Amygdala (tissue), 56 donors: ENCODE data around the gene ELF3.
"Not testable (repeated sequence)": the region's sequence is repeated elsewhere in the genome, so short reads cannot be mapped to it uniquely, and the experiment has no call there.

Experiments
- DNase-seq, 56 donors: peaks; one replicate each; lab custom pipeline; 2025; lab: John Stamatoyannopoulos, UW

The ELF3 gene

DNA sequence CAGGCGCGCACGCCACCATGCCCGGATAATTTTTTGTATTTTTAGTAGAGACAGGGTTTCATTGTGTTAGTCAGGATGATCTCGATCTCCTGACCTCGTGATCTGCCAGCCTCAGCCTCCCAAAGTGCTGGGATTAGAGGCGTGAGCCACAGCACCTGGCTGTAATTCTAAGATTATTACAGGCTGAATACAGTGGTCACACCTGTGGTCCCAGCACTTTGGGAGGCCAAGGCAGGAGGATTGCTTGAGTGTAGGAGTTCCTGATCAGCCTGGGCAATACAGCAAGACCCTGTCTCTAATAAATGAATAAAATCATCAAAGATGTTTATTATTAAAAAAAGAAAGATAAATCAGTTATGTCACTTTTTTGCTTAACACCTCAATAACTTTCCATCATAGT lies 52.2 kb downstream of the ELF3 start:
- DNase-seq, result not testable (repeated sequence)

DNA sequence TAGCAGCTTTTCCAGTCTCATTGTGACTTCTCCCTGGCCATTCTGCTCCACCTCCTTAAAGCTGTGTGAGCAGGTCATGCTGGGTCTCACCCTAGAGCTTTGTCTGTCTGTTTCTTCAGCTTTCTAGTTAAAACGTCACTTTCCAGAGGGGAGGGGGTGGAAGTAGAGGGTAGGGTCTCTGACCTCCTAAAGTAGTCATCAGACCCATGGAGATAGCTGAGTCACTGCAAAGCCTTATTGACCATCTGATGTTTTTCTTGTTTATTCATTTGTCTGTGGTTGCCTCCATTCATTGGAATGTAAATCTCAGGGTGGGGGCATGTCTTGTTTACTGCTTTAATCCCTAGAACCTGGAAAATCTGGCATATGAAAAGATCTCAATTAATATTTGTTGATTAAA lies 52.7 kb downstream of the ELF3 start:
- no peak for DNase-seq

DNA sequence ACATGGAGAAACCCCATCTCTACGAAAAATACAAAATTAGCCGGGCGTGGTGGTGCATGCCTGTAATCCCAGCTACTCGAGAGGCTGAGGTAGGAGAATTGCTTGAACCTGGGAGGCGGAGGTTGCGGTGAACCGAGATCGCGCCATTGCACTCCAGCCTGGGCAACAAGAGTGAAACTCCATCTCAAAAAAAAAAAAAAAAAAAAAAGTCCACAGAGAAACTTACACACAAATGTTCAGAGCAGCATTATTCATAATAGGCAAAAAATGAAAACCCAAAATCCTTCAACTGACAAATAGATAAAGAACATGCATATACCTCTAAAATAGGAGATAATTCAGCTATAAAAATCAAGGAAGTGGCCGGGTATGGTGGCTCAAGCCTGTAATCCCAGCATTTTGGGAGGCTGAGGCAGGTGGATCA lies 54.5 kb downstream of the ELF3 start:
- not testable (repeated sequence) for DNase-seq
